HL-60 (cell line): ENCODE results near the gene NOTCH2.

ENCODE experiments used
- DNase-seq, 2 experiments: peaks; one replicate each; pipeline ENCODE4 v3.0.0-alpha.2; 2010 to 2020; ENCODE audit warnings: low read depth in 1 of 2, low spot score in 1 of 2
- H3K27ac ChIP-seq: fragments of 250-450 bp; sonication (Bioruptor Pico); replicated peaks from 2 replicates; pipeline ENCODE4 v1.5.1; 2020; ENCODE audit warnings: mild to moderate bottlenecking, moderate library complexity
- H3K27me3 ChIP-seq: fragments of 250-450 bp; sonication (Bioruptor Pico); 2 replicates; pipeline ENCODE4 v1.5.1; 2021; ENCODE audit warnings: mild to moderate bottlenecking, moderate library complexity; ENCODE audit not compliant: insufficient read depth, poor library complexity, severe bottlenecking
- H3K4me3 ChIP-seq: replicated peaks from 2 replicates; pipeline ENCODE4 v1.5.1; 2011; ENCODE audit warnings: mild to moderate bottlenecking, control low read depth, low read length; ENCODE audit not compliant: insufficient read depth
- GABPA ChIP-seq: IDR thresholded peaks from 2 replicates; pipeline ENCODE4 v1.6.1; 2012; ENCODE audit warnings: low read depth
- POLR2AphosphoS5 ChIP-seq: IDR thresholded peaks from 2 replicates; pipeline ENCODE4 v1.6.1; 2012; ENCODE audit warnings: low read depth
- SPI1 ChIP-seq: IDR thresholded peaks from 2 replicates; pipeline ENCODE4 v1.6.1; 2012; ENCODE audit warnings: low read depth, mild to moderate bottlenecking, borderline replicate concordance
- TF ChIP-seq, protein P1 (sequence below): IDR thresholded peaks from 2 replicates; pipeline ENCODE4 v1.6.1; 2012; ENCODE audit warnings: low read depth; ENCODE audit not compliant: insufficient replicate concordance
- TF ChIP-seq, protein P2 (sequence below): IDR thresholded peaks from one replicate; pipeline ENCODE4 v1.5.1; 2011; ENCODE audit warnings: low read length, control low read depth, inconsistent platforms; ENCODE audit not compliant: insufficient read depth

The NOTCH2 gene

DNA sequence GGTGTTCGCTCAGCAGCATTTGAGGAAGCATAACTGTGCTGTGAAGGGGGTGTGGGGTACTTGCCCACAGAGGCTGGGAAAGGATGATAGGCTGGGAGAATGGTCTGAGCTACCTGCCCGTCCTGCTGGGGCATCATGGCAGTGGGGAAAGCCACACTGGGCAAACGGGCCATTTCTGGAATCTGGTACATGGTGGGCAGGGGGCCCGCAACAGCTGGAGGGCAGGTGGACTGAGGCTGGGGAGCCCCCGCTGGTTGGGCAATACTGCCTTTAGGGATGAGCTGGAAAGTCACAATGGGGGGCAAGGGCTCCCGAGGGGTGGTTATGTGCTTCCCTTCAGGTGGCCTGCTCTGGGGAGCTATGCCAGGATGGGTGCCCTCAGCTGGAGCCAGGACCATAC, 153.9 kb downstream of the NOTCH2 start:
- no peak overlapping the region for H3K27ac ChIP-seq
- no peaks in the 10 kb centered on the region for H3K27me3 ChIP-seq
- H3K4me3 ChIP-seq = no peak overlapping the region
- DNase-seq = no peak
- TF ChIP-seq POLR2AphosphoS5 = no peak
- TF ChIP-seq, protein P1, sequence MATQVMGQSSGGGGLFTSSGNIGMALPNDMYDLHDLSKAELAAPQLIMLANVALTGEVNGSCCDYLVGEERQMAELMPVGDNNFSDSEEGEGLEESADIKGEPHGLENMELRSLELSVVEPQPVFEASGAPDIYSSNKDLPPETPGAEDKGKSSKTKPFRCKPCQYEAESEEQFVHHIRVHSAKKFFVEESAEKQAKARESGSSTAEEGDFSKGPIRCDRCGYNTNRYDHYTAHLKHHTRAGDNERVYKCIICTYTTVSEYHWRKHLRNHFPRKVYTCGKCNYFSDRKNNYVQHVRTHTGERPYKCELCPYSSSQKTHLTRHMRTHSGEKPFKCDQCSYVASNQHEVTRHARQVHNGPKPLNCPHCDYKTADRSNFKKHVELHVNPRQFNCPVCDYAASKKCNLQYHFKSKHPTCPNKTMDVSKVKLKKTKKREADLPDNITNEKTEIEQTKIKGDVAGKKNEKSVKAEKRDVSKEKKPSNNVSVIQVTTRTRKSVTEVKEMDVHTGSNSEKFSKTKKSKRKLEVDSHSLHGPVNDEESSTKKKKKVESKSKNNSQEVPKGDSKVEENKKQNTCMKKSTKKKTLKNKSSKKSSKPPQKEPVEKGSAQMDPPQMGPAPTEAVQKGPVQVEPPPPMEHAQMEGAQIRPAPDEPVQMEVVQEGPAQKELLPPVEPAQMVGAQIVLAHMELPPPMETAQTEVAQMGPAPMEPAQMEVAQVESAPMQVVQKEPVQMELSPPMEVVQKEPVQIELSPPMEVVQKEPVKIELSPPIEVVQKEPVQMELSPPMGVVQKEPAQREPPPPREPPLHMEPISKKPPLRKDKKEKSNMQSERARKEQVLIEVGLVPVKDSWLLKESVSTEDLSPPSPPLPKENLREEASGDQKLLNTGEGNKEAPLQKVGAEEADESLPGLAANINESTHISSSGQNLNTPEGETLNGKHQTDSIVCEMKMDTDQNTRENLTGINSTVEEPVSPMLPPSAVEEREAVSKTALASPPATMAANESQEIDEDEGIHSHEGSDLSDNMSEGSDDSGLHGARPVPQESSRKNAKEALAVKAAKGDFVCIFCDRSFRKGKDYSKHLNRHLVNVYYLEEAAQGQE = no peak
- TF ChIP-seq, protein P2, sequence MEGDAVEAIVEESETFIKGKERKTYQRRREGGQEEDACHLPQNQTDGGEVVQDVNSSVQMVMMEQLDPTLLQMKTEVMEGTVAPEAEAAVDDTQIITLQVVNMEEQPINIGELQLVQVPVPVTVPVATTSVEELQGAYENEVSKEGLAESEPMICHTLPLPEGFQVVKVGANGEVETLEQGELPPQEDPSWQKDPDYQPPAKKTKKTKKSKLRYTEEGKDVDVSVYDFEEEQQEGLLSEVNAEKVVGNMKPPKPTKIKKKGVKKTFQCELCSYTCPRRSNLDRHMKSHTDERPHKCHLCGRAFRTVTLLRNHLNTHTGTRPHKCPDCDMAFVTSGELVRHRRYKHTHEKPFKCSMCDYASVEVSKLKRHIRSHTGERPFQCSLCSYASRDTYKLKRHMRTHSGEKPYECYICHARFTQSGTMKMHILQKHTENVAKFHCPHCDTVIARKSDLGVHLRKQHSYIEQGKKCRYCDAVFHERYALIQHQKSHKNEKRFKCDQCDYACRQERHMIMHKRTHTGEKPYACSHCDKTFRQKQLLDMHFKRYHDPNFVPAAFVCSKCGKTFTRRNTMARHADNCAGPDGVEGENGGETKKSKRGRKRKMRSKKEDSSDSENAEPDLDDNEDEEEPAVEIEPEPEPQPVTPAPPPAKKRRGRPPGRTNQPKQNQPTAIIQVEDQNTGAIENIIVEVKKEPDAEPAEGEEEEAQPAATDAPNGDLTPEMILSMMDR = no peak
- TF ChIP-seq GABPA = no peak
- TF ChIP-seq SPI1 = no peak

DNA sequence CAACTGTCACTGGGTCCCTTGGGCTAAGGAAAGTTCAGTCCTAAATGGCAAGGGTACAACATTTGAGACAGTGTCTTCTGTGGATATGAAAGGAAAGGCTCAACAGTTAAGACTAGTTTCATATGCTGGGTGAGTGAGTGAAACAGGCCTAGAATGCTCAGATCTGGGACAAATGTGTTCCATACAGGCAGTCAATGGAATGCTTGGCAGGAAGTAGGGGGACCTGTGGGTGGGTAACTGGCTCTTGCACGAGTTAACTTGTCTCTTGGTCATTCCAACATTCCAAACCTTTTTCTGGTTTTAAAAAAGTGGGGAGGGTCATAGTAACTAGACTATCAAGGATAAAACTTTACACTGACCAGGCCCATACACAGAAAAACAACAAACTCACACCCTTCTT, 155.4 kb downstream of the NOTCH2 start:
- TF ChIP-seq POLR2AphosphoS5 (no peak), SPI1 (no peak), GABPA (no peak)
- TF ChIP-seq, protein P1 = no peak
- TF ChIP-seq, protein P2 = no peak
- no peak overlapping the region for H3K4me3 ChIP-seq
- H3K27ac ChIP-seq = no peak overlapping the region
- no peak for DNase-seq
- no peaks in the 10 kb centered on the region for H3K27me3 ChIP-seq

DNA sequence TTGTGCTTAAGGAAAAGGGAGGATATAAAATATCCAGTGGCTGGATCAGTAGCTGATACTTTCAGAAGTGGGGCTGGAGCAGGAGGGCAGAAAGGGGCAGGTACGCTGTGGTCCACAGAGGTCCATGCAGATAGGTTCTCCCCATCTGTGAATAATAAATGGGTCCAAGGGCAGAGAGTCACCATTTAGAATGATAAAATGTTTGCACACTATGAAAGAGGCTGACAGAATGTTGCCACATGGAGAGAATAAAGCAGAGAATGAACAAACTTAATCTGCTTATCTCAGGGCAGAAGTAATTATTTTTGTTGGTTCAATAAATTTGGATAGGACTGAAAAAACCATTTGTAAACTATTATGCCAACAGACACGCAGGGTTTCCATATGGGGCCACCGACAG, 156.5 kb downstream of the NOTCH2 start:
- H3K27ac ChIP-seq = no peak overlapping the region
- no peaks in the 10 kb centered on the region for H3K27me3 ChIP-seq
- DNase-seq = no peak
- no peak overlapping the region for H3K4me3 ChIP-seq
- no peak for TF ChIP-seq SPI1
- TF ChIP-seq, protein P2 = no peak
- no peak for TF ChIP-seq POLR2AphosphoS5
- no peak for TF ChIP-seq GABPA
- TF ChIP-seq, protein P1 = no peak
